GM12878 (cell line): ENCODE results near the gene IQUB. TPM values are rescaled to one million over a fixed set of nuclear protein-coding genes. Genes with fewer than 3 reads are reported as not detected.

ENCODE experiments used
- ATAC-seq: fragments of 200-7000 bp; cut with Tn5 transposase; 3 replicates; pipeline ENCODE4 v1.9.1; 2020; ENCODE audit warnings: mild to moderate bottlenecking, moderate library complexity
- BruUV-seq: library from RNA; stranded (reverse); fragments of 400-500 nt; replicated peaks from 2 replicates; lab custom pipeline; 2021; lab: Mats Ljungman, UMichigan
- CTCF ChIA-PET: fragments of 300-600 bp; sonication (Branson Sonifier 250); formaldehyde crosslinking; extraction: SDS; loops from one replicate; lab custom pipeline; 2021; ENCODE audit warnings: inconsistent platforms; lab: Yijun Ruan, JAX
- POLR2A ChIA-PET: fragments of 350-600 bp; formaldehyde crosslinking; extraction: SDS; loops from one replicate; lab custom pipeline; 2021; ENCODE audit warnings: inconsistent platforms; lab: Charles Lee
- RAD21 ChIA-PET: fragments of 300-600 bp; sonication (Branson Sonifier 250); formaldehyde crosslinking; loops from one replicate; lab custom pipeline; 2023; ENCODE audit warnings: antibody characterized with exemption; ENCODE audit not compliant: unreplicated experiment; lab: Charles Lee
- SMC1A ChIA-PET: fragments of 300-600 bp; sonication (Branson Sonifier 250); formaldehyde crosslinking; loops from one replicate; lab custom pipeline; 2023; ENCODE audit not compliant: unreplicated experiment, uncharacterized antibody; lab: Charles Lee
- DNase-seq: peaks from one replicate; pipeline ENCODE4 v3.0.0-alpha.2; 2011; ENCODE audit warnings: low read depth, low spot score
- FAIRE-seq: peaks from 3 replicates; lab custom pipeline; 2011; peaks lifted over from hg19 to GRCh38; lab: Jason Lieb, UNC
- H2AFZ ChIP-seq: 2 replicates; pipeline ENCODE4 v1.6.0; 2011; ENCODE audit warnings: low read depth, low read length, control low read depth; ENCODE audit not compliant: control insufficient read depth
- H3K27ac ChIP-seq: 2 replicates; pipeline ENCODE4 v1.5.1; 2011; ENCODE audit warnings: control low read depth; ENCODE audit not compliant: control insufficient read depth, insufficient read depth
- H3K27me3 ChIP-seq, 2 experiments: replicated peaks in 1 of 2; 2 replicates each; pipeline versions ENCODE4 v1.6.0 to v1.6.1; 2011; ENCODE audit warnings: low read length in 1 of 2; ENCODE audit not compliant: control insufficient read depth in 2 of 2, insufficient read depth in 2 of 2
- H3K36me3 ChIP-seq, 2 experiments: 2 replicates each; pipeline ENCODE4 v1.5.1; 2011; ENCODE audit warnings: low read length in 1 of 2; ENCODE audit not compliant: control insufficient read depth in 2 of 2, insufficient read depth in 2 of 2
- H3K4me1 ChIP-seq: 2 replicates; pipeline ENCODE4 v1.6.1; 2011; ENCODE audit warnings: mild to moderate bottlenecking, low read length, moderate library complexity, mixed read lengths; ENCODE audit not compliant: control insufficient read depth, insufficient read depth
- H3K4me2 ChIP-seq: 2 replicates; pipeline ENCODE4 v1.6.0; 2011; ENCODE audit warnings: control low read depth; ENCODE audit not compliant: control insufficient read depth, insufficient read depth
- H3K4me3 ChIP-seq: fragments of 200-600 bp; sonication (generic); 2 replicates; pipeline ENCODE4 v1.5.1; 2016
- H3K79me2 ChIP-seq: 2 replicates; pipeline ENCODE4 v1.6.0; 2011; ENCODE audit warnings: low read length; ENCODE audit not compliant: control insufficient read depth, insufficient read depth
- H3K9ac ChIP-seq: 2 replicates; pipeline ENCODE4 v1.8.0; 2011; ENCODE audit warnings: low read length, control low read depth, mixed read lengths; ENCODE audit not compliant: control insufficient read depth, insufficient read depth
- H3K9me3 ChIP-seq: replicated peaks from 3 replicates; pipeline ENCODE4 v1.5.1; 2011; ENCODE audit warnings: mild to moderate bottlenecking, low read length; ENCODE audit not compliant: control insufficient read depth, insufficient read depth
- H4K20me1 ChIP-seq: 2 replicates; pipeline ENCODE4 v1.6.0; 2011; ENCODE audit not compliant: control insufficient read depth, insufficient read depth
- CBX3 ChIP-seq: fragments of 200-600 bp; sonication (generic); IDR thresholded peaks from 2 replicates; pipeline ENCODE4 v1.6.1; 2016; ENCODE audit warnings: low read depth, borderline replicate concordance
- FOXM1 ChIP-seq: IDR thresholded peaks from 2 replicates; pipeline ENCODE4 v1.6.1; 2012; ENCODE audit warnings: low read depth, mild to moderate bottlenecking, inconsistent platforms, low read length, moderate library complexity
- HCFC1 ChIP-seq: fragments of 150-350 bp; IDR thresholded peaks from 2 replicates; pipeline ENCODE4 v1.6.1; 2014; ENCODE audit warnings: low read length
- NR2C2 ChIP-seq: IDR thresholded peaks from 2 replicates; pipeline ENCODE4 v1.6.1; 2011; ENCODE audit warnings: borderline replicate concordance, low read depth; ENCODE audit not compliant: control insufficient read depth, insufficient read length
- POLR2A ChIP-seq: IDR thresholded peaks from 2 replicates; pipeline ENCODE4 v1.6.1; 2011; ENCODE audit warnings: low read depth, mild to moderate bottlenecking, low read length
- SIX5 ChIP-seq: IDR thresholded peaks from 2 replicates; pipeline ENCODE4 v1.6.1; 2011; ENCODE audit warnings: mild to moderate bottlenecking, low read depth, low read length, moderate library complexity; ENCODE audit not compliant: severe bottlenecking
- ZNF274 ChIP-seq: IDR thresholded peaks from one replicate; pipeline ENCODE4 v1.8.0; 2011; ENCODE audit not compliant: insufficient read length, insufficient read depth
- WGBS: methylation state at CpG from one replicate; pipeline ENCODE4 v1.1.6; 2016; ENCODE audit warnings: low lambda C conversion rate; ENCODE audit not compliant: insufficient replicate concordance, insufficient coverage; ENCODE audit errors: missing lambda C conversion rate; 5-methylcytosine and 5-hydroxymethylcytosine counted together
- in situ Hi-C: fragments of 300-500 bp; cut with MboI; formaldehyde crosslinking; loops from 9 replicates; pipeline ENCODE4 v1.14.3; 2018; ENCODE audit warnings: mixed read lengths
- intact Hi-C: fragments of 100-400 bp; cut with micrococcal nuclease; formaldehyde crosslinking; loops from one replicate; pipeline ENCODE4 v1.14.2; 2022; ENCODE audit not compliant: unreplicated experiment
- polyA plus RNA-seq, 11 experiments: library from polyadenylated mRNA; depleted of rRNA in 4 of 11; unstranded in 6 of 11; stranded (reverse) in 5 of 11; fragments of >200 nt; fragmentation: Nextera tagmentation in 4 of 11; fragmentation: Illumina TruSeq in 1 of 11; extraction: Ambion mirVana in 4 of 11; extraction: Trizol in 1 of 11; gene quantifications; 1 replicate in 1 of 11; 2 replicates in 10 of 11; pipeline versions ENCODE4 v1.2.1 to v1.2.3, GENCODE V29; 2011 to 2016; ENCODE audit warnings: inconsistent platforms in 2 of 11, missing spikeins in 2 of 11, low read depth in 1 of 11
- total RNA-seq, 4 experiments: library from RNA; depleted of rRNA in 3 of 4; stranded (reverse); fragments of >200 nt in 3 of 4; fragmentation: Illumina TruSeq in 1 of 4; extraction: Trizol in 1 of 4; gene quantifications; 2 replicates each; pipeline versions ENCODE4 v1.2.1 to v1.2.3, GENCODE V29; 2013 to 2021
- TF ChIP-seq, protein P1 (sequence below): fragments of 450-650 bp; IDR thresholded peaks from 2 replicates; pipeline ENCODE4 v1.6.1; 2017; ENCODE audit warnings: low read depth, mild to moderate bottlenecking, moderate library complexity
- TF ChIP-seq, protein P2 (sequence below): fragments of 450-650 bp; formaldehyde crosslinking; IDR thresholded peaks from 2 replicates; pipeline ENCODE4 v1.4.0; 2020; ENCODE audit warnings: mild to moderate bottlenecking, moderate library complexity
- TF ChIP-seq, protein P3 (sequence below): IDR thresholded peaks from 2 replicates; pipeline ENCODE4 v1.6.1; 2012; ENCODE audit warnings: low read depth, low read length, improper control_type of control experiment

IQUB gene
- total and polyA plus RNA-seq, 10 of the 15 experiments (the other 5 are each of a cell fraction or from before 2014, with no cell fraction given): 0.04 to 0.08 TPM; not detected in 8

GRCh38 chr7:123505221-123505620 is 29.2 kb downstream of the IQUB start:
- POLR2A ChIA-PET: no interaction called here
- Histone ChIP-seq H3K9ac (no peak overlapping the region), H3K4me2 (no peak overlapping the region), H3K9me3 (no peaks in the 10 kb centered on the region; the same call in 2 of the 3 replicates), H3K27me3 (no peaks in the 10 kb centered on the region), H3K36me3 (no peaks in the 10 kb centered on the region), H3K79me2 (no peaks in the 10 kb centered on the region), H3K27ac (no peak overlapping the region), H3K4me3 (no peak overlapping the region), H4K20me1 (no peaks in the 10 kb centered on the region), H2AFZ (no peak overlapping the region), H3K4me1 (no peaks in the 10 kb centered on the region)
- intact Hi-C loops: no loop called here
- RAD21 ChIA-PET: no interaction called here
- no peak for TF ChIP-seq NR2C2
- TF ChIP-seq SIX5: no peak
- DNase-seq (no peak), ATAC-seq (no peak), FAIRE-seq (no peak)
- 19% methylated on average over 2 of the region's 2 CpGs for WGBS
- SMC1A ChIA-PET: interaction anchor here (1.1 kb wide), 1 partner anchor 10 kb away, joined by 3 read pairs; no protein-coding TSS in a partner anchor
- no TSS peak for BruUV-seq
- CTCF ChIA-PET: interaction anchor here (1.3 kb wide), 1 partner anchor 11 kb away, joined by 6 read pairs; no protein-coding TSS in a partner anchor
- in situ Hi-C loops: no loop called here

GRCh38 chr7:123502201-123502600 is 32.2 kb downstream of the IQUB start:
- H3K79me2 ChIP-seq: no peaks in the 10 kb centered on the region
- no peak overlapping the region for H3K9ac ChIP-seq
- BruUV-seq: no TSS peak
- ATAC-seq (no peak), FAIRE-seq (no peak), DNase-seq (no peak)
- no peak overlapping the region for H3K4me2 ChIP-seq
- POLR2A ChIA-PET: no interaction called here
- CTCF ChIA-PET: no interaction called here
- WGBS: 53% methylated on average over 5 of the region's 5 CpGs
- H4K20me1 ChIP-seq: no peaks in the 10 kb centered on the region
- no peak overlapping the region for H3K4me3 ChIP-seq
- RAD21 ChIA-PET: no interaction called here
- no peaks in the 10 kb centered on the region for H3K36me3 ChIP-seq
- H3K27ac ChIP-seq: no peak overlapping the region
- H2AFZ ChIP-seq: no peak overlapping the region
- H3K4me1 ChIP-seq: no peaks in the 10 kb centered on the region
- SMC1A ChIA-PET: no interaction called here
- in situ Hi-C loops (no loop called here), intact Hi-C loops (no loop called here)
- H3K27me3 ChIP-seq: no peaks in the 10 kb centered on the region
- H3K9me3 ChIP-seq: no peaks in the 10 kb centered on the region; the same call in 2 of the 3 replicates
- TF ChIP-seq HCFC1 (no peak), POLR2A (no peak), FOXM1 (no peak), CBX3 (no peak), ZNF274 (no peak)
- TF ChIP-seq, protein P1, sequence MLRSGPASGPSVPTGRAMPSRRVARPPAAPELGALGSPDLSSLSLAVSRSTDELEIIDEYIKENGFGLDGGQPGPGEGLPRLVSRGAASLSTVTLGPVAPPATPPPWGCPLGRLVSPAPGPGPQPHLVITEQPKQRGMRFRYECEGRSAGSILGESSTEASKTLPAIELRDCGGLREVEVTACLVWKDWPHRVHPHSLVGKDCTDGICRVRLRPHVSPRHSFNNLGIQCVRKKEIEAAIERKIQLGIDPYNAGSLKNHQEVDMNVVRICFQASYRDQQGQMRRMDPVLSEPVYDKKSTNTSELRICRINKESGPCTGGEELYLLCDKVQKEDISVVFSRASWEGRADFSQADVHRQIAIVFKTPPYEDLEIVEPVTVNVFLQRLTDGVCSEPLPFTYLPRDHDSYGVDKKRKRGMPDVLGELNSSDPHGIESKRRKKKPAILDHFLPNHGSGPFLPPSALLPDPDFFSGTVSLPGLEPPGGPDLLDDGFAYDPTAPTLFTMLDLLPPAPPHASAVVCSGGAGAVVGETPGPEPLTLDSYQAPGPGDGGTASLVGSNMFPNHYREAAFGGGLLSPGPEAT: no peak
- TF ChIP-seq, protein P2, sequence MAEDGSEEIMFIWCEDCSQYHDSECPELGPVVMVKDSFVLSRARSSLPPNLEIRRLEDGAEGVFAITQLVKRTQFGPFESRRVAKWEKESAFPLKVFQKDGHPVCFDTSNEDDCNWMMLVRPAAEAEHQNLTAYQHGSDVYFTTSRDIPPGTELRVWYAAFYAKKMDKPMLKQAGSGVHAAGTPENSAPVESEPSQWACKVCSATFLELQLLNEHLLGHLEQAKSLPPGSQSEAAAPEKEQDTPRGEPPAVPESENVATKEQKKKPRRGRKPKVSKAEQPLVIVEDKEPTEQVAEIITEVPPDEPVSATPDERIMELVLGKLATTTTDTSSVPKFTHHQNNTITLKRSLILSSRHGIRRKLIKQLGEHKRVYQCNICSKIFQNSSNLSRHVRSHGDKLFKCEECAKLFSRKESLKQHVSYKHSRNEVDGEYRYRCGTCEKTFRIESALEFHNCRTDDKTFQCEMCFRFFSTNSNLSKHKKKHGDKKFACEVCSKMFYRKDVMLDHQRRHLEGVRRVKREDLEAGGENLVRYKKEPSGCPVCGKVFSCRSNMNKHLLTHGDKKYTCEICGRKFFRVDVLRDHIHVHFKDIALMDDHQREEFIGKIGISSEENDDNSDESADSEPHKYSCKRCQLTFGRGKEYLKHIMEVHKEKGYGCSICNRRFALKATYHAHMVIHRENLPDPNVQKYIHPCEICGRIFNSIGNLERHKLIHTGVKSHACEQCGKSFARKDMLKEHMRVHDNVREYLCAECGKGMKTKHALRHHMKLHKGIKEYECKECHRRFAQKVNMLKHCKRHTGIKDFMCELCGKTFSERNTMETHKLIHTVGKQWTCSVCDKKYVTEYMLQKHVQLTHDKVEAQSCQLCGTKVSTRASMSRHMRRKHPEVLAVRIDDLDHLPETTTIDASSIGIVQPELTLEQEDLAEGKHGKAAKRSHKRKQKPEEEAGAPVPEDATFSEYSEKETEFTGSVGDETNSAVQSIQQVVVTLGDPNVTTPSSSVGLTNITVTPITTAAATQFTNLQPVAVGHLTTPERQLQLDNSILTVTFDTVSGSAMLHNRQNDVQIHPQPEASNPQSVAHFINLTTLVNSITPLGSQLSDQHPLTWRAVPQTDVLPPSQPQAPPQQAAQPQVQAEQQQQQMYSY (CRISPR knock-in tag): no peak
- TF ChIP-seq, protein P3, sequence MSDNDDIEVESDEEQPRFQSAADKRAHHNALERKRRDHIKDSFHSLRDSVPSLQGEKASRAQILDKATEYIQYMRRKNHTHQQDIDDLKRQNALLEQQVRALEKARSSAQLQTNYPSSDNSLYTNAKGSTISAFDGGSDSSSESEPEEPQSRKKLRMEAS: no peak
